HG03280 (cell line): ENCODE data around the gene CTIF.
A peak's percentile ranks its signal among the peaks of the same experiment; 100 is the strongest.
"Not testable (repeated sequence)": the region's sequence is repeated elsewhere in the genome, so short reads cannot be mapped to it uniquely, and the experiment has no call there.

ENCODE experiments used
- ATAC-seq: cut with Tn5 transposase; IDR thresholded peaks from one replicate; pipeline ENCODE4 v1.9.1; 2021; ENCODE audit warnings: mild to moderate bottlenecking, moderate library complexity; ENCODE audit not compliant: unreplicated experiment

CTIF gene

GRCh38 chr18:48857023-48857694 is 318.3 kb downstream of the CTIF start:
- ATAC-seq, result no peak

- ATAC-seq, result no peak
Observed at GRCh38 chr18:48858676-48859075, 319.8 kb downstream of the CTIF start.

- no peak for ATAC-seq
Observed at GRCh38 chr18:48859311-48860268, 320.8 kb downstream of the CTIF start.

GRCh38 chr18:48860269-48861180 is 321.7 kb downstream of the CTIF start:
- ATAC-seq, result no peak

GRCh38 chr18:48861181-48861708 is 322.4 kb downstream of the CTIF start:
- no peak for ATAC-seq

- ATAC-seq, result no peak
Observed at GRCh38 chr18:48862132-48862531, 323.3 kb downstream of the CTIF start.

GRCh38 chr18:48862678-48863270 is 323.9 kb downstream of the CTIF start:
- ATAC-seq, result no peak

DNA sequence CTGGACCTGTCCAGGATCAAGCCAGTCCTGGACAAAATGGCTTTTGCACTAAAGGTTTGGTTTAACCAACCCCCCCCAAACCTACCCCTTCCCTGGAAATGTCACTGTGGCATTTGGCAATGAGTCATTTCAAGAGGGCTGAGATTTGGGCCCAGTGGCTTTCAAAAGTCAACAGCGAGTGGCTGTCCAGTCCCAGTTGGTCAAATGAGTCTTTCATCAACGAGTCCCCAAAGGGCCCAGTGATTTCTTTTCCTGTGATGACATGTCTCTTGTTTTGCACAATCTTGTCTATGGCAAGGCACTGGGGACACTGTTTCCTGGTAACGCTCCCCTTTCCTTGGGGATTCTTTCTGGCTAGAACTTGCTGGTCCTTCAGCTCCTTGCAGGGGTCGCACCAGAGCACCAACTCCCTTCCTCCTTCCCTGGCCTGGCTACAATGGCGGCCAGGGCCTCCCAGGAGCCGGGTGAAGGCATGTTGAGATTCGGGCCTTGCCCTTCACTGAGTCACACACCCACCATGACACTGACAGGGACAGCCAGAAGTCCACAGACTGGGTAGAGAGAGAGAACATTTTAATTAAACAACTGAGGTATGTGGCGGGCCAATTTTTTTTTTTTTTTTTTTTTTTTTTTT is 324.7 kb downstream of the CTIF start:
- ATAC-seq, result no peak

DNA sequence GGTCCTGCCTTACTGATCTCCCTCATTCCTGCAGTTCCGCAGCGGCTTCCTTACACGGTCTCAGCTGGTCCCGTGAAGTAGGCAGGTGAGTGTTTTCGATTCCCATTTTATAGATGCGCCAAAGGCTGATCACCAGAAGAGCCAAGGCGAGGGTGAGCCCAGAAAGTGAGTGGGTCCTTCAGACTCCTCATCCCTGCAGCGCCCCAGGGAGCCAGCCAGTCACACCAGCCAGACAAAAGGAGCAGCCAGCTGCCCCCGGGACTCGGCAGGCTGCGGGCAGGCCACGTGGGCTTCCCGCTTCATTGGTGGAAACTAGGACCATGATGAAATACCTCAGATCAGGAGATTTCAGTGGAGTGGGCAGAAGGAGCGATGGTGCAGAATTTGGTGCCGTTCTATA is 326.0 kb downstream of the CTIF start:
- no peak for ATAC-seq

DNA sequence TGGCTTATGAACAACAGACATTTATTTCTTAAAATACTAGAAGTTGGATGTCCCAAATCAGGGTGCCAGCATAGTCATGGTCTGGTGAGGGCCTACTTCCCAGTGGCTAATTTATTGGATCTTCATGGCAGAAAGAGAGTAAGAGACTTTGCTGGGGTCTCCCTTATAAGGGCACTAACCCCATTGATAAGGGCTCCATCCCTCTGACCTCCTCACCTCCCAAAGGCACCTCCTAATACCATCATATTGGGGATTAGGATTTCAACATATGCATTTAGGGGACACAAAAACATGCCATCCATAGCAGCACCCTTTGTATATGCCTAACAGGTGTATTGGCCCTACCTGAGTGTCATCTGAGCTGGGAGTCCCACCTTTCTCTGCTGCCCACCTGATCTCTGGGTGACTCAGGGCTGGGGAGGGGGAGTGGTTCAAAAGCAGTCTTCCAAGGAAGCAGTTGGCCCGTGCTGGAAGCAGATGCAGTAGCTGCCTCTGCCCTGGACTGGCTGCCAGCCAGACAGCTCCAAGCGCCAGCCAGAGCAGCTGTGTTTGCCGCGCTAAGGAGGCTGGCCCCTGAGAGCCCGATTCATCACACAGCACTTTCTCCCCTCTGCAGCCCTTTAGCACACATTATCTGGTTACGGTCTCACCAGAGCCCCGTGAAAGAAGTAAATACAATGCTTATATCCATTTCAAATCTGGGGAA is 327.4 kb downstream of the CTIF start:
- no peak for ATAC-seq

DNA sequence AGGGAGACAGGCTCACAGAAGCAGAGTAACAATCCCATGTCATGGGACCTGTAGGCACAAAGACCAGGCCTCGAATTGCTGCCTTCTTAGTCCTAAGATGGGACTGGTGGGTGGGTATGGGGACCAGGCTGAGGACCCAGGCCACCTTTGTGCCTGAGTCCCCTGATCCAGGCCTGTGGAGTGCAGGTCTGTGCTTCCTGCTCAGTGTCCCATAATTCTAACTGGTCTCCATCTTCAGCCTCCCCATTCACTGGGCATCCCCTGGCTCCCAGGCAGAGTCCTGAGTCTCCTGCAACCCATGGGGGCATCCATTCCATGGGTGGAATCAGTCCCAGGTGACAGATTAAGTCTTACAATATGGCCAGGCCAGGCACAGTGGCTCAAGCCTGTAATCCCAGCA is 328.0 kb downstream of the CTIF start:
- ATAC-seq, result no peak

DNA sequence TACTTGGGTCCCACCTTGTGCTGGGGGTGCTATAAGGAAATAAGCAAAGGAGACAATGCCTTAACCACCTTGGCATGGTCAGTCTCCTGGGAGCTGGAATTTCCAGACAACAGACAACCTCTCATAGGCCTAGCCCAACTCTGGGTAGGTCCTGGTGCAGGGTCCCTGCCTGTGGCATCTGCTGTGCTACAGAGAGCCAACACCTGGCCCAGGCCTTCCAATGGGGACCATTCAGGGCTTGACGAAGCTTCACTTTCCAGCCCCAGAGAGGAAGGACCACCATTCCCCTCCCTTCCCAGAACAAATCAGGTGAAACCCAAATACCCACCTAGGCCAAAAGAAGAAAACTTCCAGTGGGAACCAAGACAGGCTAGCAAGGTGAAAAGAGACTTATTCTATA is 329.1 kb downstream of the CTIF start:
- ATAC-seq, result no peak

- ATAC-seq, result peak; percentile 79
Observed at GRCh38 chr18:48868468-48869466, 329.9 kb downstream of the CTIF start.

- ATAC-seq, result no peak
Observed at GRCh38 chr18:48869591-48869990, 330.8 kb downstream of the CTIF start.

GRCh38 chr18:48870926-48871325 is 332.1 kb downstream of the CTIF start:
- ATAC-seq, result not testable (repeated sequence)

DNA sequence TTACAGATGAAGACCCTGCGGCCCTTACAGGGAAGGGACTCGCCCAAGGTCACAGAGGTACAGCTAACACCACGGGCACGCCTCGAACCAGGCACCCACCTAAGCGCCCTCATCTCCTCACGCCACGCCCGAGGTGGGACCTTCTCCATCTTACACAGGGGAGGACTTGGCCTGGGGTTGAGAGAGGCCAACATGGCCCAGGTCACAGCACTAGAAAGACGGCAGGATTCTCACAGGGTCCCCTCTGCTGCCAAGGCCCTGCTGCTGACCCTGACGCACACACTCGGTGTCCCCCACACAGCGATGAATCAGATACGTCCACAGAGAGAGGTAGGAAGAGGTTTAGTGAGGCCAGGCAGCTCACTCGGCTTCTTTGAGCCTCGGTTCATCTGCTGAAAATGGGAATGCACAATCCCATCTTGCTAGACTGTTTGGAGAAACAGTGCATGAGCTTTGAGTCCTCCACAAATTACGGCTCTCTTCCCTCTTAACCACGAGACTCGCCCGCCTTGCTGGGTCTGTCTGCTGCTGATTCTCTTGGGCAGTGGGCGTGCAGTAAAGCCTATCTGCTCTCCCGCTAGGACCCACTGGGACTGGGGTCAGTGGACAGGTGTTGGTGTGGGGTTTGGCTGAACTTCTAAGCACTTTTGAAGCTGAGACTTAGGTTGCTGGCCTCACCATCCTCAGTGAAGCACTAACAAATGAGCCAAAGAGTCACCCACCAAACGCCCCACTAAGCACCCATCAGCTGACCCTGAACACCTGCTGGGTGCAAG is 332.7 kb downstream of the CTIF start:
- no peak for ATAC-seq
